K562 (cell line): ENCODE data around the gene ANKRD10. TPM values are rescaled to one million over a fixed set of nuclear protein-coding genes. Genes with fewer than 3 reads are reported as not detected.
A peak's percentile ranks its signal among the peaks of the same experiment; 100 is the strongest.

ENCODE experiments used
- ATF7 ChIP-seq: fragments of 450-650 bp; IDR thresholded peaks from 2 replicates; pipeline ENCODE4 v1.7.1; 2014; ENCODE audit warnings: mild to moderate bottlenecking, moderate library complexity
- BRD9 ChIP-seq: fragments of 450-650 bp; IDR thresholded peaks from 2 replicates; pipeline ENCODE4 v1.6.1; 2018; ENCODE audit warnings: low read depth; ENCODE audit not compliant: partially characterized antibody
- CAMTA2 ChIP-seq: fragments of 250-450 bp; sonication (Bioruptor Pico); conservative IDR thresholded peaks from 2 replicates; pipeline ENCODE4 v1.5.1; 2022
- ELF4 ChIP-seq: fragments of 450-650 bp; formaldehyde crosslinking; IDR thresholded peaks from 2 replicates; pipeline ENCODE4 v1.4.0; 2022; ENCODE audit warnings: missing genetic modification characterization
- ESRRB ChIP-seq: fragments of 250-450 bp; sonication (Bioruptor Pico); IDR thresholded peaks from 2 replicates; pipeline ENCODE4 v1.5.0; 2020; ENCODE audit warnings: mild to moderate bottlenecking, moderate library complexity, borderline replicate concordance
- HDAC1 ChIP-seq, 2 experiments: fragments of 450-650 bp; IDR thresholded peaks; 2 replicates each; pipeline ENCODE4 v1.6.1; 2016 to 2017; ENCODE audit warnings: inconsistent platforms in 1 of 2, mild to moderate bottlenecking in 1 of 2, moderate library complexity in 1 of 2
- HLTF ChIP-seq: fragments of 450-650 bp; IDR thresholded peaks from 2 replicates; pipeline ENCODE4 v1.6.1; 2016
- MTA3 ChIP-seq: fragments of 450-650 bp; formaldehyde crosslinking; IDR thresholded peaks from 2 replicates; pipeline ENCODE4 v1.6.1; 2017; ENCODE audit warnings: mild to moderate bottlenecking, borderline replicate concordance
- MYBL2 ChIP-seq, 2 experiments: fragments of 450-650 bp in 1 of 2; sonication (generic) in 1 of 2; formaldehyde crosslinking in 1 of 2; IDR thresholded peaks; 2 replicates each; pipeline versions ENCODE4 v1.6.1 to v1.8.1; 2017 to 2022; ENCODE audit warnings: borderline replicate concordance in 1 of 2, inconsistent platforms in 1 of 2, low read depth in 1 of 2, mild to moderate bottlenecking in 1 of 2, missing genetic modification reagents in 1 of 2, moderate library complexity in 1 of 2
- POLR3G ChIP-seq: IDR thresholded peaks from 2 replicates; pipeline ENCODE4 v1.6.1; 2011; ENCODE audit not compliant: insufficient read length, insufficient replicate concordance; ENCODE audit errors: extremely low read depth
- SFPQ ChIP-seq: fragments of 200-400 bp; formaldehyde crosslinking; IDR thresholded peaks from 2 replicates; pipeline ENCODE4 v1.6.1; 2017; ENCODE audit warnings: mild to moderate bottlenecking, low read depth, low read length, moderate library complexity
- SP2 ChIP-seq: IDR thresholded peaks from 2 replicates; pipeline ENCODE4 v1.6.1; 2011; ENCODE audit warnings: mild to moderate bottlenecking, low read depth, low read length, moderate library complexity; ENCODE audit not compliant: poor library complexity, severe bottlenecking; ENCODE audit errors: extremely low read depth
- TAF15 ChIP-seq: fragments of 200-400 bp; formaldehyde crosslinking; IDR thresholded peaks from 2 replicates; pipeline ENCODE4 v1.6.1; 2017; ENCODE audit warnings: mild to moderate bottlenecking, low read depth, low read length, moderate library complexity
- XRCC5 ChIP-seq: fragments of 200-400 bp; formaldehyde crosslinking; IDR thresholded peaks from 2 replicates; pipeline ENCODE4 v1.6.1; 2017; ENCODE audit warnings: low read depth, mild to moderate bottlenecking, low read length
- ZNF12 ChIP-seq: sonication (generic); formaldehyde crosslinking; IDR thresholded peaks from 2 replicates; pipeline ENCODE4 v1.4.0; 2020; ENCODE audit warnings: mild to moderate bottlenecking, missing genetic modification reagents
- ZNF280B ChIP-seq: fragments of 250-450 bp; sonication (Bioruptor Pico); IDR thresholded peaks from 2 replicates; pipeline ENCODE4 v1.5.1; 2021; ENCODE audit warnings: mild to moderate bottlenecking
- polyA plus RNA-seq, 8 experiments: library from polyadenylated mRNA; depleted of rRNA in 4 of 8; stranded (reverse) in 5 of 8; unstranded in 3 of 8; fragments of >200 nt; fragmentation: Nextera tagmentation in 2 of 8; fragmentation: Illumina TruSeq in 1 of 8; extraction: Ambion mirVana in 2 of 8; extraction: Trizol in 1 of 8; gene quantifications; 2 replicates each; pipeline versions ENCODE4 v1.2.1 to v1.2.3, GENCODE V29; 2011 to 2014; ENCODE audit warnings: inconsistent platforms in 1 of 8, missing spikeins in 1 of 8
- total RNA-seq, 7 experiments: library from RNA; depleted of rRNA in 6 of 7; stranded (reverse); fragments of >200 nt in 6 of 7; fragmentation: Illumina TruSeq in 2 of 7; extraction: Trizol in 2 of 7; gene quantifications; 2 replicates each; pipeline versions ENCODE4 v1.2.1 to v1.2.3, GENCODE V29; 2011 to 2021; ENCODE audit warnings: low replicate concordance in 1 of 7
- TF ChIP-seq, protein P1 (sequence below): fragments of 450-650 bp; formaldehyde crosslinking; IDR thresholded peaks from 2 replicates; pipeline ENCODE4 v1.4.0; 2020; ENCODE audit warnings: mild to moderate bottlenecking, moderate library complexity
- TF ChIP-seq, protein P2 (sequence below): sonication (generic); formaldehyde crosslinking; IDR thresholded peaks from 2 replicates; pipeline ENCODE4 v1.8.0; 2022; ENCODE audit warnings: mild to moderate bottlenecking, missing genetic modification reagents, borderline replicate concordance
- TF ChIP-seq, protein P3 (sequence below): sonication (generic); formaldehyde crosslinking; IDR thresholded peaks from 2 replicates; pipeline ENCODE4 v1.8.1; 2022; ENCODE audit warnings: missing genetic modification reagents

ANKRD10 gene
- total and polyA plus RNA-seq, 9 of the 15 experiments (the other 6 are each of a cell fraction or from before 2014, with no cell fraction given): 21.7 to 183 (median 45.0) TPM

- TF ChIP-seq MYBL2 (IDR thresholded peaks at IDR 0.05; ENCODE audit: low read depth) (no peak), MYBL2 (CRISPR knock-in tag; IDR thresholded peaks at IDR 0.05; ENCODE audit: borderline replicate concordance) (no peak), ESRRB (no peak), ATF7 (no peak), TAF15 (no peak), ZNF12 (CRISPR knock-in tag) (no peak), POLR3G (no peak), HDAC1 (IDR thresholded peaks at IDR 0.05) (no peak), CAMTA2 (CRISPR knock-in tag) (peak; percentile 51; the same call in 1 of the 2 replicates), ELF4 (CRISPR knock-in tag) (peak; percentile 90), SFPQ (no peak), HLTF (no peak), XRCC5 (no peak), BRD9 (no peak), SP2 (no peak), ZNF280B (CRISPR knock-in tag) (no peak; the same call in 1 of the 2 replicates), MTA3 (no peak)
- TF ChIP-seq, protein P1, sequence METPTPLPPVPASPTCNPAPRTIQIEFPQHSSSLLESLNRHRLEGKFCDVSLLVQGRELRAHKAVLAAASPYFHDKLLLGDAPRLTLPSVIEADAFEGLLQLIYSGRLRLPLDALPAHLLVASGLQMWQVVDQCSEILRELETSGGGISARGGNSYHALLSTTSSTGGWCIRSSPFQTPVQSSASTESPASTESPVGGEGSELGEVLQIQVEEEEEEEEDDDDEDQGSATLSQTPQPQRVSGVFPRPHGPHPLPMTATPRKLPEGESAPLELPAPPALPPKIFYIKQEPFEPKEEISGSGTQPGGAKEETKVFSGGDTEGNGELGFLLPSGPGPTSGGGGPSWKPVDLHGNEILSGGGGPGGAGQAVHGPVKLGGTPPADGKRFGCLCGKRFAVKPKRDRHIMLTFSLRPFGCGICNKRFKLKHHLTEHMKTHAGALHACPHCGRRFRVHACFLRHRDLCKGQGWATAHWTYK: peak; percentile 93
- TF ChIP-seq, protein P2, sequence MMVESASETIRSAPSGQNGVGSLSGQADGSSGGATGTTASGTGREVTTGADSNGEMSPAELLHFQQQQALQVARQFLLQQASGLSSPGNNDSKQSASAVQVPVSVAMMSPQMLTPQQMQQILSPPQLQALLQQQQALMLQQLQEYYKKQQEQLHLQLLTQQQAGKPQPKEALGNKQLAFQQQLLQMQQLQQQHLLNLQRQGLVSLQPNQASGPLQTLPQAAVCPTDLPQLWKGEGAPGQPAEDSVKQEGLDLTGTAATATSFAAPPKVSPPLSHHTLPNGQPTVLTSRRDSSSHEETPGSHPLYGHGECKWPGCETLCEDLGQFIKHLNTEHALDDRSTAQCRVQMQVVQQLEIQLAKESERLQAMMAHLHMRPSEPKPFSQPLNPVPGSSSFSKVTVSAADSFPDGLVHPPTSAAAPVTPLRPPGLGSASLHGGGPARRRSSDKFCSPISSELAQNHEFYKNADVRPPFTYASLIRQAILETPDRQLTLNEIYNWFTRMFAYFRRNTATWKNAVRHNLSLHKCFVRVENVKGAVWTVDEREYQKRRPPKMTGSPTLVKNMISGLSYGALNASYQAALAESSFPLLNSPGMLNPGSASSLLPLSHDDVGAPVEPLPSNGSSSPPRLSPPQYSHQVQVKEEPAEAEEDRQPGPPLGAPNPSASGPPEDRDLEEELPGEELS (CRISPR knock-in tag): no peak
- TF ChIP-seq, protein P3, sequence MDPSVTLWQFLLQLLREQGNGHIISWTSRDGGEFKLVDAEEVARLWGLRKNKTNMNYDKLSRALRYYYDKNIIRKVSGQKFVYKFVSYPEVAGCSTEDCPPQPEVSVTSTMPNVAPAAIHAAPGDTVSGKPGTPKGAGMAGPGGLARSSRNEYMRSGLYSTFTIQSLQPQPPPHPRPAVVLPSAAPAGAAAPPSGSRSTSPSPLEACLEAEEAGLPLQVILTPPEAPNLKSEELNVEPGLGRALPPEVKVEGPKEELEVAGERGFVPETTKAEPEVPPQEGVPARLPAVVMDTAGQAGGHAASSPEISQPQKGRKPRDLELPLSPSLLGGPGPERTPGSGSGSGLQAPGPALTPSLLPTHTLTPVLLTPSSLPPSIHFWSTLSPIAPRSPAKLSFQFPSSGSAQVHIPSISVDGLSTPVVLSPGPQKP: no peak
Measured at GRCh38 chr13:110963554-110963970, 48.7 kb upstream of the ANKRD10 start (continued).
